ENCODE results near the gene TNFSF8. TPM values are rescaled to one million over a fixed set of nuclear protein-coding genes. Genes with fewer than 3 reads are reported as not detected.

The TNFSF8 gene
- total RNA-seq, 1 donor from 2014 or later: 3.8 TPM

- H3K36me3 ChIP-seq: no peaks in the 10 kb centered on the region
- peaks cover 25% of the 10 kb centered on the region for H3K4me1 ChIP-seq
- no peak for TF ChIP-seq CTCF (IDR thresholded peaks at IDR 0.05)
- ATAC-seq (no peak), DNase-seq (no peak)
- no peaks in the 10 kb centered on the region for H3K9me3 ChIP-seq
- no peaks in the 10 kb centered on the region for H3K27me3 ChIP-seq
- no peak overlapping the region for H3K4me3 ChIP-seq
- intact Hi-C loops (cut with DNase I): loop anchor here (10.0 kb wide), 1 partner anchor 176 kb away; no protein-coding TSS in a partner anchor
- H3K27ac ChIP-seq: no peak overlapping the region
Measured at GRCh38 chr9:114910541-114910940, 19.9 kb downstream of the TNFSF8 start.

DNA sequence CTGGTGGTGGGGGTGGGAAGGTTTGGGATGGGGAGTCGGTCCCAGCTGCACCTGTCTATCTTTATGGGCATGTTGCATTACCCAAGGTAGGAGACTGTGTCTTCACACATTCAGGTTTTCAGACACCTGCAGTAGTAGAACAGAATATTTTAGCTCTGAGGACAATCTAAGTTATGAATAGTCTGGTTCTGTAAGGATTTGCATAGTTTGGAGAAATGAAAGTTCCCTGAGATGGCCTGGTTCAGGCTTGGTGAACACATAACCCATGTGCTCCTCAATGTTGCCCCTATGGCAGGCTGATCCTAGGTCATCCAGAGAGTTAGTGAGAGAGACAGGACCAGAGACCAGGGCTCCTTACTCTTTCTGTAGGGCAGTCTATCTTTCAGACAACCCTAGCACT, 20.7 kb downstream of the TNFSF8 start:
- Histone ChIP-seq H3K4me1 (peaks cover 25% of the 10 kb centered on the region), H3K9me3 (no peaks in the 10 kb centered on the region), H3K27me3 (no peaks in the 10 kb centered on the region), H3K27ac (no peak overlapping the region), H3K4me3 (no peak overlapping the region), H3K36me3 (no peaks in the 10 kb centered on the region)
- DNase-seq (no peak), ATAC-seq (no peak)
- intact Hi-C loops (cut with DNase I): loop anchor here (10.0 kb wide), 1 partner anchor 175 kb away; no protein-coding TSS in a partner anchor
- TF ChIP-seq CTCF (IDR thresholded peaks at IDR 0.05): no peak

DNA sequence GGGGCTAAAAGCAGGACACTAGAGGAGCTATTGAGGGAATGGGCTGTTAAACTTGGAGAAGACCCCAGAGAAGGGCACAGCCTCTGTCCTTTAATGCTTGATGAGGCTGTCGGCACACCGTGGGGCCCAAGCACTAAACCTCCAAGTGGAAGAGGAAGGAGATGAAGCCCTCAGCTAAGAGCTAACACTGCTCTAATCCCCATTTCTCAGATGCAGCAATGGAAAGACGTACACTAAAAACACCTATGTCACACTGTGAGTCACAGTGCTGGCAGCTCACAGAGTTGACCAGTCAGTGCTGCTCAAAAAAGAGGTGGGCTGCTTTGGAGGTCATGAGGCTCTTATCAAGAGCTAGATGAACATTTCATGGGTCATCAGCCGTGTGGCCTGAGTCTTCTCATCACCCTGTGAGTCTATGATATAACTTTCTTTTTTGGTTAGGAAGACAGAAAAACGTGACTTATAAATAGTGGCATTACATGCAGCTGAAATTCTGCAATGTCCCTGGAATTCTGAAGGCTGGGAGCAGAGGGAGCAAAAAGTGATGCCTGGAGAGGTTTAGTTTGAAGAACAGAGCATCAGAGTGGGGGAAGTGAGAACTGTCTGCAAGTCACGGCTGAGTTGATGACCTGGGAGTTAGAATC, 21.5 kb downstream of the TNFSF8 start:
- Histone ChIP-seq H3K27ac (no peak overlapping the region), H3K36me3 (no peaks in the 10 kb centered on the region), H3K4me1 (peaks cover 25% of the 10 kb centered on the region), H3K9me3 (no peaks in the 10 kb centered on the region), H3K4me3 (no peak overlapping the region), H3K27me3 (no peaks in the 10 kb centered on the region)
- ATAC-seq (no peak), DNase-seq (no peak)
- TF ChIP-seq CTCF (IDR thresholded peaks at IDR 0.05): no peak
- intact Hi-C loops (cut with DNase I): no loop called here

GRCh38 chr9:114908104-114908622, 22.2 kb downstream of the TNFSF8 start:
- intact Hi-C loops (cut with DNase I): no loop called here
- Histone ChIP-seq H3K27ac (peak overlapping the region; percentile 34), H3K4me3 (no peak overlapping the region), H3K4me1 (peaks cover 29% of the 10 kb centered on the region), H3K36me3 (no peaks in the 10 kb centered on the region), H3K27me3 (no peaks in the 10 kb centered on the region), H3K9me3 (no peaks in the 10 kb centered on the region)
- TF ChIP-seq CTCF (IDR thresholded peaks at IDR 0.05): no peak
- ATAC-seq: peak; percentile 73
- DNase-seq: no peak

- peak overlapping the region; percentile 34 for H3K27ac ChIP-seq
- no peaks in the 10 kb centered on the region for H3K27me3 ChIP-seq
- TF ChIP-seq CTCF (IDR thresholded peaks at IDR 0.05): peak; percentile 56
- peaks cover 33% of the 10 kb centered on the region for H3K4me1 ChIP-seq
- no peaks in the 10 kb centered on the region for H3K9me3 ChIP-seq
- H3K36me3 ChIP-seq: no peaks in the 10 kb centered on the region
- no peak for DNase-seq
- ATAC-seq: peak; percentile 49
- no peak overlapping the region for H3K4me3 ChIP-seq
- intact Hi-C loops (cut with DNase I): no loop called here
Measured at GRCh38 chr9:114906922-114907571, 23.3 kb downstream of the TNFSF8 start.
